ENCODE measurements around the gene APOB. TPM values are rescaled to one million over a fixed set of nuclear protein-coding genes. Genes with fewer than 3 reads are reported as not detected.

Gene APOB
- total and polyA plus RNA-seq, 2 of the 13 experiments (the other 11 are each of a cell fraction or from before 2014, with no cell fraction given): 1,569 to 2,515 TPM

DNA sequence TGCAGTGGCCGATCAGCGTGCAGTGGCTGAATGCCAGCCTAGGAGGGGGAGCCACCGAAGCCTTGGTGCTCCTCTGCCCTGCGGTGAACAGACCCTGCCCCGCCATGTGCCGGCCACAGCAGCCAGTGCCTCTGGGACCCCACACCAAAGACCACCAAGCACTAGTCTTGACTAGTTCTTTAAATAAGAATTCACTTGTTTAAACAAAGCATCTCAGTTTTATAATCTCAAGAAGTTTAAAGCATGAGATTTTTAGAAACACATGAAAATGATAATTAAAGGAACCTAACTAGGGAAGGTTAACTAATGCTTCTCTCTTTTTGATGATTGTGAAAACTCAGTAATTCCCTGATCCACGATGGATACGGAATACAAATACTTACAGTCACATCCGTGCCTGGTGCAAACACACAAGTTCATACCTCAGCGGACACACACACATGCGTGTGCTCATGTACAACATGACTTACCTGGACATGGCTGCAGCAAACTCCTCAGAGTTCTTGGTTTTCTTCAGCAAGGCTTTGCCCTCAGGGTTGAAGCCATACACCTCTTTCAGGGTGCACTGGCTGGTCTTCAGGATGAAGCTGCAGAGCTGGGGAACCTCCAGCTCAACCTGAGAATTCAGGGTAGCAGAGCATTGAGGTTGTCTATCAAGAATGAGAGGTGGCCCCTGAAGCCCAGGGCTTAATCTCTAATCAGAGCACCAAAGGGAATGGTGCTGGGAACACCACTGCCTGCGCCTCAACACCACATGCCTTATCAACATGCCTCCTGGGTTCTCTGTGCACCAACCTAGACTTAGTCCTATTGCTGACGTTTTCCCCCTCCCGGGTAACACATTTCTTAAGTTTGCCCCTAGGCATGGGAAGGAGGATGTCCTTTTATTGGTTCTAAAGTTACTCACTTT, 3.1 kb downstream of the APOB start (continued):
- TF ChIP-seq ZNF703 (CRISPR knock-in tag; IDR thresholded peaks at IDR 0.05; ENCODE audit: borderline replicate concordance) (no peak), MYC (CRISPR knock-in tag; IDR thresholded peaks at IDR 0.05; ENCODE audit: borderline replicate concordance) (peak; percentile 27; the same call in 1 of the 2 replicates), AGO2 (optimal IDR thresholded peaks at IDR 0.05; ENCODE audit: low read depth, low read length) (peak; percentile 96), RELA (CRISPR knock-in tag; IDR thresholded peaks at IDR 0.05) (no peak), ZNF780A (CRISPR knock-in tag; IDR thresholded peaks at IDR 0.05) (peak; percentile 63), ZNF317 (CRISPR knock-in tag; IDR thresholded peaks at IDR 0.05) (no peak), MTA1 (CRISPR knock-in tag; IDR thresholded peaks at IDR 0.05; ENCODE audit: borderline replicate concordance) (no peak; the same call in 1 of the 2 replicates), ZBTB1 (CRISPR knock-in tag; IDR thresholded peaks at IDR 0.05; ENCODE audit: borderline replicate concordance) (no peak), SUZ12 (IDR thresholded peaks at IDR 0.05; ENCODE audit: low read depth, low read length) (no peak), PCBP2 (optimal IDR thresholded peaks at IDR 0.05; ENCODE audit: low read depth, low read length, poor library complexity, severe bottlenecking) (no peak), ATM (IDR thresholded peaks at IDR 0.05; ENCODE audit: borderline replicate concordance) (no peak), KDM5B (CRISPR knock-in tag; IDR thresholded peaks at IDR 0.05; ENCODE audit: borderline replicate concordance) (peak; percentile 33; the same call in 1 of the 2 replicates), KMT2A (CRISPR knock-in tag; IDR thresholded peaks at IDR 0.05) (0 out of 2 replicates have a peak, but pooled peaks have one; percentile 34), CC2D1A (CRISPR knock-in tag; IDR thresholded peaks at IDR 0.05) (peak; percentile 91), ZNF441 (CRISPR knock-in tag; IDR thresholded peaks at IDR 0.05; ENCODE audit: borderline replicate concordance) (no peak), MTF1 (CRISPR knock-in tag; IDR thresholded peaks at IDR 0.05) (0 out of 2 replicates have a peak, but pooled peaks have one; percentile 37), ZNF382 (CRISPR knock-in tag; IDR thresholded peaks at IDR 0.05; ENCODE audit: borderline replicate concordance) (no peak), ZNF558 (CRISPR knock-in tag; IDR thresholded peaks at IDR 0.05; ENCODE audit: borderline replicate concordance) (no peak), SNRNP70 (IDR thresholded peaks at IDR 0.05; ENCODE audit: low read depth, low read length) (no peak)
- TF ChIP-seq, protein P1, sequence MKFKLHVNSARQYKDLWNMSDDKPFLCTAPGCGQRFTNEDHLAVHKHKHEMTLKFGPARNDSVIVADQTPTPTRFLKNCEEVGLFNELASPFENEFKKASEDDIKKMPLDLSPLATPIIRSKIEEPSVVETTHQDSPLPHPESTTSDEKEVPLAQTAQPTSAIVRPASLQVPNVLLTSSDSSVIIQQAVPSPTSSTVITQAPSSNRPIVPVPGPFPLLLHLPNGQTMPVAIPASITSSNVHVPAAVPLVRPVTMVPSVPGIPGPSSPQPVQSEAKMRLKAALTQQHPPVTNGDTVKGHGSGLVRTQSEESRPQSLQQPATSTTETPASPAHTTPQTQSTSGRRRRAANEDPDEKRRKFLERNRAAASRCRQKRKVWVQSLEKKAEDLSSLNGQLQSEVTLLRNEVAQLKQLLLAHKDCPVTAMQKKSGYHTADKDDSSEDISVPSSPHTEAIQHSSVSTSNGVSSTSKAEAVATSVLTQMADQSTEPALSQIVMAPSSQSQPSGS (CRISPR knock-in tag; IDR thresholded peaks at IDR 0.05): 0 out of 2 replicates have a peak, but pooled peaks have one; percentile 7
- TF ChIP-seq, protein P2, sequence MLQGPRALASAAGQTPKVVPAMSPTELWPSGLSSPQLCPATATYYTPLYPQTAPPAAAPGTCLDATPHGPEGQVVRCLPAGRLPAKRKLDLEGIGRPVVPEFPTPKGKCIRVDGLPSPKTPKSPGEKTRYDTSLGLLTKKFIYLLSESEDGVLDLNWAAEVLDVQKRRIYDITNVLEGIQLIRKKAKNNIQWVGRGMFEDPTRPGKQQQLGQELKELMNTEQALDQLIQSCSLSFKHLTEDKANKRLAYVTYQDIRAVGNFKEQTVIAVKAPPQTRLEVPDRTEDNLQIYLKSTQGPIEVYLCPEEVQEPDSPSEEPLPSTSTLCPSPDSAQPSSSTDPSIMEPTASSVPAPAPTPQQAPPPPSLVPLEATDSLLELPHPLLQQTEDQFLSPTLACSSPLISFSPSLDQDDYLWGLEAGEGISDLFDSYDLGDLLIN (CRISPR knock-in tag; IDR thresholded peaks at IDR 0.05; ENCODE audit: borderline replicate concordance): 0 out of 2 replicates have a peak, but pooled peaks have one; percentile 23
- TF ChIP-seq, protein P3, sequence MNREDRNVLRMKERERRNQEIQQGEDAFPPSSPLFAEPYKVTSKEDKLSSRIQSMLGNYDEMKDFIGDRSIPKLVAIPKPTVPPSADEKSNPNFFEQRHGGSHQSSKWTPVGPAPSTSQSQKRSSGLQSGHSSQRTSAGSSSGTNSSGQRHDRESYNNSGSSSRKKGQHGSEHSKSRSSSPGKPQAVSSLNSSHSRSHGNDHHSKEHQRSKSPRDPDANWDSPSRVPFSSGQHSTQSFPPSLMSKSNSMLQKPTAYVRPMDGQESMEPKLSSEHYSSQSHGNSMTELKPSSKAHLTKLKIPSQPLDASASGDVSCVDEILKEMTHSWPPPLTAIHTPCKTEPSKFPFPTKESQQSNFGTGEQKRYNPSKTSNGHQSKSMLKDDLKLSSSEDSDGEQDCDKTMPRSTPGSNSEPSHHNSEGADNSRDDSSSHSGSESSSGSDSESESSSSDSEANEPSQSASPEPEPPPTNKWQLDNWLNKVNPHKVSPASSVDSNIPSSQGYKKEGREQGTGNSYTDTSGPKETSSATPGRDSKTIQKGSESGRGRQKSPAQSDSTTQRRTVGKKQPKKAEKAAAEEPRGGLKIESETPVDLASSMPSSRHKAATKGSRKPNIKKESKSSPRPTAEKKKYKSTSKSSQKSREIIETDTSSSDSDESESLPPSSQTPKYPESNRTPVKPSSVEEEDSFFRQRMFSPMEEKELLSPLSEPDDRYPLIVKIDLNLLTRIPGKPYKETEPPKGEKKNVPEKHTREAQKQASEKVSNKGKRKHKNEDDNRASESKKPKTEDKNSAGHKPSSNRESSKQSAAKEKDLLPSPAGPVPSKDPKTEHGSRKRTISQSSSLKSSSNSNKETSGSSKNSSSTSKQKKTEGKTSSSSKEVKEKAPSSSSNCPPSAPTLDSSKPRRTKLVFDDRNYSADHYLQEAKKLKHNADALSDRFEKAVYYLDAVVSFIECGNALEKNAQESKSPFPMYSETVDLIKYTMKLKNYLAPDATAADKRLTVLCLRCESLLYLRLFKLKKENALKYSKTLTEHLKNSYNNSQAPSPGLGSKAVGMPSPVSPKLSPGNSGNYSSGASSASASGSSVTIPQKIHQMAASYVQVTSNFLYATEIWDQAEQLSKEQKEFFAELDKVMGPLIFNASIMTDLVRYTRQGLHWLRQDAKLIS (CRISPR knock-in tag; IDR thresholded peaks at IDR 0.05): peak; percentile 97

All from HepG2 (cell line).